Activated naive CD8-positive, alpha-beta T cell (primary cell): Measurements from ENCODE around the gene CCDC124.

Source experiments
- H3K27ac Mint-ChIP-seq: one replicate; pipeline ENCODE4 v1.8.0; 2021; ENCODE audit warnings: mixed read lengths
- H3K27me3 Mint-ChIP-seq: one replicate; pipeline ENCODE4 v1.8.0; 2021; ENCODE audit warnings: mixed read lengths
- H3K36me3 Mint-ChIP-seq: one replicate; pipeline ENCODE4 v1.8.0; 2021; ENCODE audit warnings: mixed read lengths
- H3K4me1 Mint-ChIP-seq: one replicate; pipeline ENCODE4 v1.8.0; 2021; ENCODE audit warnings: low read depth, mixed read lengths
- H3K4me3 Mint-ChIP-seq: one replicate; pipeline ENCODE4 v1.8.0; 2021; ENCODE audit warnings: mild to moderate bottlenecking, mixed read lengths
- H3K9me3 Mint-ChIP-seq: one replicate; pipeline ENCODE4 v1.8.0; 2021; ENCODE audit warnings: low read depth, mixed read lengths

Gene CCDC124

DNA sequence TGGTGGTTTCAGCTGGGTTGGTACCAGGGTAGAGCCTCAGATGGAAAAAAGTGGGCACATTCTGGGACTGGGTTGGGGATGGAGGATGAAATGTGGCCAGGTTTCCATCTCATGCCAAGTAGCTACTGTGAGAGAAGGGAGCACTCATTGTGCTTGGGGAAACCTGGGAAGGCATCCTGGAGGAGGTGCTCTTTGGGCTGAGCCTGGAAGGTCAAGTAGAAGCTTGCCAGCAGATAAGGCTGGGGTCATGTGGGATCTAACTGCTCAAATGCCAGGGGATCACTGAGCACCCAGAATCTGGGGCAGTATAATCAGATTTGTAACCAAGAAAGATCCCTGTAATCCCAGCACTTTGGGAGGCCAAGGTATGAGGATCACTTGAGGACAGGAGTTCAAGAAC lies 25.1 kb downstream of the CCDC124 start:
- no peak overlapping the region for H3K27ac Mint-ChIP-seq
- peaks cover 1% of the 10 kb centered on the region for H3K4me1 Mint-ChIP-seq
- no peak overlapping the region for H3K4me3 Mint-ChIP-seq
- no peaks in the 10 kb centered on the region for H3K36me3 Mint-ChIP-seq
- peaks cover 10% of the 10 kb centered on the region for H3K27me3 Mint-ChIP-seq
- no peaks in the 10 kb centered on the region for H3K9me3 Mint-ChIP-seq

DNA sequence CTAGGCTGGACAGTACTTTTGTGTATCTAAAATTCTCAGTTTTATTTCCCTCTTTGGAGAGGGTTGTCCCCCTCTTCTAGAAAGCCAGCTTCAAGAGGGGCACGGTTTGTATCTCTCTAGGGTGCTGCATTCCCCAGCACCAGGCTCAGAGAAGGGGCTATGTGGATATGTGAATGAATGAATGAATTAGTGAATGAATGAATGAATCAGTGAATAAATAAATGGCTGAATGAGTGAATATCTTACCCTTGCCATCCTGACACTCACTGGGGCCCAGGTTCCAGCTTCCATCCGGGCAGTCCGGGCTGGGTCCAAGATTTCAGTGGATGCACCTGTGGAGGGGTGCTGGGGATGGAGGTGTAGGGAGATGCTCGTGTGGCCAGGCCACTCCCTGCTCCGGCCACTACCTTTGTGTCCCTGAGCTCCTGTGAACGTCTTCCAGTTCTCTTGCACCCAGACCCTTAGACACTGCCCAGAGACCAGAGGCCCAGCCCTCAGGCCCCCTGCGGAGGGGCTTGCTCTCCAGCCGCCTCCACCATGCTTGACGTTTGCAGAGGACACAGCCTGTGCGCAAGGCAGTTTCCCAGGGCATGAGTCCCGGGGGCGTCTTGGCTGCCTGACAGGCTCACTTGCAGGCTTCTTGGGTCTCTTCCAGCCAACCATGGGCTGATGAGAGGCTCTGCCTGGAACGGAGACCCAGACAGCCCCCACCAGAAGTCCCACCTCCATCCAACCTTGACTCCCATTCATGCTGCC lies 31.3 kb downstream of the CCDC124 start:
- Mint-ChIP-seq H3K4me3 (no peak overlapping the region), H3K4me1 (peaks cover 7% of the 10 kb centered on the region), H3K36me3 (no peaks in the 10 kb centered on the region), H3K27ac (no peak overlapping the region), H3K27me3 (peaks cover 14% of the 10 kb centered on the region), H3K9me3 (no peaks in the 10 kb centered on the region)

- Mint-ChIP-seq H3K4me1 (peaks cover 7% of the 10 kb centered on the region), H3K4me3 (no peak overlapping the region), H3K27me3 (peaks cover 17% of the 10 kb centered on the region), H3K36me3 (no peaks in the 10 kb centered on the region), H3K27ac (no peak overlapping the region), H3K9me3 (no peaks in the 10 kb centered on the region)
Observed at GRCh38 chr19:17965370-17966128, 32.7 kb downstream of the CCDC124 start.

GRCh38 chr19:17966129-17966483 lies 33.3 kb downstream of the CCDC124 start:
- Mint-ChIP-seq H3K27ac (no peak overlapping the region), H3K9me3 (no peaks in the 10 kb centered on the region), H3K27me3 (peaks cover 17% of the 10 kb centered on the region), H3K4me3 (no peak overlapping the region), H3K4me1 (peaks cover 7% of the 10 kb centered on the region), H3K36me3 (no peaks in the 10 kb centered on the region)

DNA sequence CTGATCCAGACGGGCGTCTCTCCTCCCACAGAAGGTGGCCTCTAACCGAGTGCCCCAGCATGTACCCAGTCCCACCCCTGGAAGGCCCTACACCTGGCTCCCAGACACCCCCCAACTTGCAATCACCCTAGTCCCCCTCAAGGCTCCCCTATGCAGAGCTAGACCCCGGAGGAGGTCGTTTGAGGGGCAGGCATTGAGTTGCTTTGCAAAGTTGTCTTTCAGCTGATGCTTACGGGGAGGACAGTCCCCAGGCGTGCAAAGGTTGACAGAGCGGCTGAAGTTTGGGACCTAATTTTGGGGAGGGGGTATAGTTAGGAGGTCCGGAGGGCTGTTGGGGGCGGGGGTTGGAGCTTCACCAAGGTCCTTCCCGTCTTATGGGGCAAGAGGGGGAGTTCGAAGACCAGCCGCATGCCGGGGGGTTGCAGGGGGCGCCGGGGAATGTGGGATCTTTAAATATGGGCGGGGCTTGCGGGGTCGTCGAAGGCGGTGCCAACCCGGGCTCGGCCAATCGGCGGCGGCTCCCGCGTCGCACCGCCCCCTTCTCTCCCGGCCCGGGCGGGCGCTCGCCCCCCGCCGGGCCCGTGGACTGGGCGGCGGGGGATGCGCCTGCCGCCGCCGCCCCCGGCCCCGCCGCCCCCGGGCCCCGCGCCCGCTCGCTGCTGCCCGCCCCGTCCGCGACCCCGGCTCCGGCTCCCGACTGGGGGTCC lies 33.9 kb downstream of the CCDC124 start, which contains the start of gene KCNN1:
Gene KCNN1 (plus strand): TSS at position 558 of the 707 bp plus-strand sequence. CDS start 6,782 bp downstream, outside the sequence.
- H3K9me3 Mint-ChIP-seq = no peaks in the 10 kb centered on the region
- H3K36me3 Mint-ChIP-seq = no peaks in the 10 kb centered on the region
- H3K4me1 Mint-ChIP-seq = peaks cover 7% of the 10 kb centered on the region
- H3K4me3 Mint-ChIP-seq = peak within 1 kb of the TSS; percentile 80
- no peak within 1 kb of the TSS for H3K27ac Mint-ChIP-seq
- H3K27me3 Mint-ChIP-seq = peaks cover 17% of the 10 kb centered on the region

- H3K4me3 Mint-ChIP-seq = peak overlapping the region; percentile 75
- H3K27ac Mint-ChIP-seq = no peak overlapping the region
- peaks cover 18% of the 10 kb centered on the region for H3K27me3 Mint-ChIP-seq
Observed at GRCh38 chr19:17967257-17968051, 34.6 kb downstream of the CCDC124 start.

DNA sequence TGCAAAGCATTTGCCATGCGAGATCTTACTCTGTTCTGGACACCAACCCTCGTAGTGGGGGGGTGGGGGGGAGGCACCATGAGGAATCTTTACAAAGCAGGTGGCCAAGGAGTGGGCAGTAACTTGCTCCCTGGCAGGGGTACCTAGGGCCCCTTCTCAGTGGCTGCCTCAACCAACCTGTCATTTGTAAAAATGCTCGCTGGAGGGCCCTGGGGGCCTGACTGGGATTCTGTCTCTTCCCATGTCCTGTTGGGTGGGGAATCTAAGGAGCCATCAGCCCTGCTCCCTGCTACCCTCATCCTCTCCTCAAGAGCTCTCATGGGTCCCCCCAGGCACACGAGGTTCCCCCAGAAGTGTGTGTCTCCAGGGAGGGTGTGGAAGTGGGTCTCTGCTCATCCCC lies 35.5 kb downstream of the CCDC124 start:
- Mint-ChIP-seq H3K9me3 (no peaks in the 10 kb centered on the region), H3K4me1 (peaks cover 7% of the 10 kb centered on the region), H3K36me3 (no peaks in the 10 kb centered on the region), H3K4me3 (no peak overlapping the region), H3K27ac (no peak overlapping the region), H3K27me3 (peaks cover 18% of the 10 kb centered on the region)

More at GRCh38 chr19:17967257-17968051, 34.6 kb downstream of the CCDC124 start:
- Mint-ChIP-seq H3K4me1 (peaks cover 7% of the 10 kb centered on the region), H3K36me3 (no peaks in the 10 kb centered on the region), H3K9me3 (no peaks in the 10 kb centered on the region)

DNA sequence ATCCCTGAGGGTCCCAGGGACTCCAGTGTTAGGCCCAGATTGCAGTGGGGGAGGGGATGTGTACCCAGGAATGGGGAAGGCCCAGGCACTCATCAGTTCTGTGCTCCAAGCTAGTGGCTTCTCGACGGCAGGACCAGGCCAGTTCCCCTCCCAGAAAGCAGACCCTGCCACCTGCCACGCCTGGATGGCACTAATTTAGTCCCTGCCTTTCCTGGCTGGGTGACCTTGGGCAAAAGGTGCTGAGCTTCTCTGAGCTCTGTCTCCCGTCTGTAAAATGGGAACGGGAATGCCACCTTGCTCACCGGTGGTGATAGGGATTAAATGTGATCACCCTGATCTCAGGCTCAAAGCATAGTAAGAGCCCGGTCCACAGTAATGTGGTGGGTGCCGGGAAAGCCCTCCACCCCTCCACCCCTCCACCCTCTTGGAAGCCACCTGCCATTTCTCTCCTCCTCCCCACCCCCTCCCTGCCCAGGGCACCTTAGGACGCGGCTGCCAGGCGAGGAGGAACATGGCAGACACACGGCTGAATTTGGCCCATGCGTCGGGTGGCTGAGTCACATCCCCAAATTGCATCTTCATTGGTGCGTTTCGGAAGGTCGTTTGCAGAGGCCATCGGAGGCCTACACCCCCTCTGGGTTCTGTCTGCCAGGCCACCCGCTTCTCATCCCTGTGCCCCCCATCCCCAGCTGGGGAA lies 36.4 kb downstream of the CCDC124 start:
- H3K27ac Mint-ChIP-seq = no peak overlapping the region
- no peaks in the 10 kb centered on the region for H3K9me3 Mint-ChIP-seq
- no peak overlapping the region for H3K4me3 Mint-ChIP-seq
- H3K27me3 Mint-ChIP-seq = peaks cover 16% of the 10 kb centered on the region
- peaks cover 7% of the 10 kb centered on the region for H3K4me1 Mint-ChIP-seq
- H3K36me3 Mint-ChIP-seq = no peaks in the 10 kb centered on the region

- H3K27me3 Mint-ChIP-seq = peaks cover 6% of the 10 kb centered on the region
- H3K4me3 Mint-ChIP-seq = no peak overlapping the region
- no peak overlapping the region for H3K27ac Mint-ChIP-seq
- H3K4me1 Mint-ChIP-seq = peaks cover 2% of the 10 kb centered on the region
- no peaks in the 10 kb centered on the region for H3K36me3 Mint-ChIP-seq
- no peaks in the 10 kb centered on the region for H3K9me3 Mint-ChIP-seq
Observed at GRCh38 chr19:17972230-17972629, 39.4 kb downstream of the CCDC124 start.

DNA sequence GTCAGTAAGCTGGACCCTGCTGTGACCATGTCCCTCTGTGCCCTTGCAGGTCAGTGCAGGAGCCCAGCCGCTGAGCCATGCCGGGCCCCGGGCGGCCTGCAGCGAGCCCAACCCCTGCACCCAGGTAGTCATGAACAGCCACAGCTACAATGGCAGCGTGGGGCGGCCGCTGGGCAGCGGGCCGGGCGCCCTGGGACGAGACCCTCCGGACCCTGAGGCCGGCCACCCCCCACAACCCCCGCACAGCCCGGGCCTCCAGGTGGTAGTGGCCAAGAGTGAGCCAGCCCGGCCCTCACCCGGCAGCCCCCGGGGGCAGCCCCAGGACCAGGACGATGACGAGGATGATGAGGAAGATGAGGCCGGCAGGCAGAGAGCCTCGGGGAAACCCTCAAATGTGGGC lies 40.9 kb downstream of the CCDC124 start:
- Mint-ChIP-seq H3K27me3 (peaks cover 4% of the 10 kb centered on the region), H3K4me3 (no peak overlapping the region), H3K9me3 (no peaks in the 10 kb centered on the region), H3K27ac (no peak overlapping the region), H3K36me3 (no peaks in the 10 kb centered on the region), H3K4me1 (no peaks in the 10 kb centered on the region)

DNA sequence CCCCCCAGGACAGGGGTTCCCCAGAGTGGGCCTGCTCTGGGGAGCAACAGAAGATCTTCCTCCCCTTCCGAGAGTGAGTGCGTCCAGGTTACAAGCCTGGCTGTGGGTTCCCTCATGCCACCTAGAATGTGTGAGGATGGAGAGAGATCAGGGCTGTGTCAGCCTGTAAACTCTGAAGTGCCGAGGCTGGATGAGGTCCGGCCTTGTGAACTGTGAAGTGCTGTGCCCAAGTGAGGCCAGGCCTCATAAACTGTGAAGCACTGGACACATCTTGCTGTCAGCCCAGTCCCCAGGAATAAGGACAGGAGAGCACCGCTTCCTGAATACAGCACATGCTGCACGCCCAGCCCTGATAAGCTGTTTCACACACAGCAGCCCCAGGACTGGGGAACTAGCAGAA lies 41.7 kb downstream of the CCDC124 start:
- no peaks in the 10 kb centered on the region for H3K9me3 Mint-ChIP-seq
- peaks cover 4% of the 10 kb centered on the region for H3K27me3 Mint-ChIP-seq
- H3K27ac Mint-ChIP-seq = no peak overlapping the region
- H3K36me3 Mint-ChIP-seq = no peaks in the 10 kb centered on the region
- no peak overlapping the region for H3K4me3 Mint-ChIP-seq
- no peaks in the 10 kb centered on the region for H3K4me1 Mint-ChIP-seq

- Mint-ChIP-seq H3K27ac (no peak overlapping the region), H3K36me3 (no peaks in the 10 kb centered on the region), H3K4me3 (no peak overlapping the region), H3K4me1 (no peaks in the 10 kb centered on the region), H3K9me3 (no peaks in the 10 kb centered on the region), H3K27me3 (peaks cover 1% of the 10 kb centered on the region)
Observed at GRCh38 chr19:17975032-17975431, 42.2 kb downstream of the CCDC124 start.

GRCh38 chr19:17977021-17977420 lies 44.2 kb downstream of the CCDC124 start:
- H3K27ac Mint-ChIP-seq = no peak overlapping the region

GRCh38 chr19:17977488-17977887 lies 44.7 kb downstream of the CCDC124 start:
- no peaks in the 10 kb centered on the region for H3K36me3 Mint-ChIP-seq
- H3K4me3 Mint-ChIP-seq = no peak overlapping the region
- H3K9me3 Mint-ChIP-seq = no peaks in the 10 kb centered on the region
- H3K27me3 Mint-ChIP-seq = peaks cover 6% of the 10 kb centered on the region
- no peak overlapping the region for H3K27ac Mint-ChIP-seq
- H3K4me1 Mint-ChIP-seq = no peaks in the 10 kb centered on the region

More at GRCh38 chr19:17977021-17977420, 44.2 kb downstream of the CCDC124 start:
- Mint-ChIP-seq H3K4me3 (no peak overlapping the region), H3K4me1 (no peaks in the 10 kb centered on the region), H3K27me3 (peaks cover 6% of the 10 kb centered on the region), H3K36me3 (no peaks in the 10 kb centered on the region), H3K9me3 (no peaks in the 10 kb centered on the region)
